Stomach (tissue), 9 donors: ENCODE data around the gene MYO5B. TPM values are rescaled to one million over a fixed set of nuclear protein-coding genes. Genes with fewer than 3 reads are reported as not detected.

Experiments used
- DNase-seq, 2 donors: peaks; one replicate each; pipeline versions ENCODE4 v3.0.0 to v3.0.0-alpha.2; 2013 to 2019
- H3K27ac ChIP-seq, 5 donors: fragments of 200-600 bp in 4 of 5; sonication (generic) in 4 of 5; one replicate each; pipeline ENCODE4 v1.5.1; 2013 to 2019; ENCODE audit warnings: mild to moderate bottlenecking in 1 of 5, moderate library complexity in 1 of 5
- H3K27me3 ChIP-seq, 3 donors: fragments of 200-600 bp; sonication (generic); one replicate each; pipeline ENCODE4 v1.5.1; 2017 to 2019; ENCODE audit warnings: mixed run types in 1 of 3
- H3K36me3 ChIP-seq, 4 donors: fragments of 200-600 bp; sonication (generic); 1 replicate in 3 of 4; 2 replicates in 1 of 4; pipeline ENCODE4 v1.5.1; 2016 to 2019
- H3K4me1 ChIP-seq, 4 donors: fragments of 200-600 bp; sonication (generic); one replicate each; pipeline ENCODE4 v1.5.1; 2016 to 2019
- H3K4me3 ChIP-seq, 4 donors: fragments of 200-600 bp; sonication (generic) in 3 of 4; one replicate each; pipeline ENCODE4 v1.5.1; 2016 to 2019; ENCODE audit warnings: mild to moderate bottlenecking in 1 of 4
- H3K9me3 ChIP-seq, 4 donors: fragments of 200-600 bp; sonication (generic); one replicate each; pipeline ENCODE4 v1.5.1; 2016 to 2019
- CTCF ChIP-seq, 7 experiments: fragments of 450-650 bp in 4 of 7; fragments of 200-600 bp in 3 of 7; sonication (generic) in 3 of 7; IDR thresholded peaks; one replicate each; pipeline ENCODE4 v1.5.1; 2016 to 2019; ENCODE audit warnings: antibody characterized with exemption in 7 of 7, control low read depth in 2 of 7, mild to moderate bottlenecking in 1 of 7
- EP300 ChIP-seq: sonication (generic); formaldehyde crosslinking; IDR thresholded peaks from one replicate; pipeline ENCODE4 v1.6.1; 2017; ENCODE audit warnings: antibody characterized with exemption
- POLR2A ChIP-seq, 4 donors: fragments of 450-650 bp; IDR thresholded peaks; one replicate each; pipeline ENCODE4 v1.6.1; 2016; ENCODE audit warnings: antibody characterized with exemption in 4 of 4, control low read depth in 2 of 4, mild to moderate bottlenecking in 1 of 4, moderate library complexity in 1 of 4
- POLR2AphosphoS5 ChIP-seq, 3 donors: sonication (generic); formaldehyde crosslinking; IDR thresholded peaks; one replicate each; pipeline ENCODE4 v1.6.1; 2016; ENCODE audit warnings: antibody characterized with exemption in 3 of 3
- WGBS, 5 donors: extraction: QIAGEN DNeasy Blood & Tissue Kit in 3 of 5; methylation state at CpG; one replicate each; pipeline versions ENCODE4 v1.1.5 to v1.1.7; 2013 to 2018; 5-methylcytosine and 5-hydroxymethylcytosine counted together
- intact Hi-C: fragments of 100-400 bp; cut with DNase I; formaldehyde crosslinking; loops from one replicate; pipeline ENCODE4 v1.15.1; 2023; ENCODE audit warnings: low total_unique reads
- polyA plus RNA-seq, 3 donors: library from polyadenylated mRNA; stranded (reverse); fragments of 200-250 nt; gene quantifications; one replicate each; pipeline ENCODE4 v1.2.3, GENCODE V29; 2013
- total RNA-seq, 5 donors: library from RNA; depleted of rRNA; stranded (reverse); fragments of >200 nt; gene quantifications; one replicate each; pipeline versions ENCODE4 v1.1.0 to v1.2.3, GENCODE V29; 2014 to 2016
- donor health status: healthy with polysubstance abuse.
- donor health status: Bipolar disorder and iron deficiency.
- donor health status: healthy.

MYO5B gene
- total and polyA plus RNA-seq, 8 donors = 13.6 to 224 (median 33.7) TPM

- TF ChIP-seq POLR2AphosphoS5 (IDR thresholded peaks at IDR 0.05) = no peak
- no peak for TF ChIP-seq EP300
- no peak for TF ChIP-seq CTCF (IDR thresholded peaks at IDR 0.05)
- TF ChIP-seq POLR2A (IDR thresholded peaks at IDR 0.05) = no peak
- DNase-seq = no peak
- no peak overlapping the region for H3K4me3 ChIP-seq
- H3K27ac ChIP-seq = no peak overlapping the region
- H3K36me3 ChIP-seq = no peaks in the 10 kb centered on the region
- peaks cover 0 to 62% (median 3%) of the 10 kb centered on the region in 3 donors for H3K27me3 ChIP-seq
- intact Hi-C loops = no loop called here
- H3K9me3 ChIP-seq = peaks cover 0 to 8% (median 0%) of the 10 kb centered on the region in 4 donors
- peaks cover 0 to 6% (median 0%) of the 10 kb centered on the region in 4 donors for H3K4me1 ChIP-seq
- WGBS, 5 donors = 45 to 74% (median 62%) methylated on average over 1 of the region's 1 CpG
These were observed 6.6 kb upstream of the MYO5B start for GRCh38 chr18:50201476-50202018.

GRCh38 chr18:50199921-50200320 lies 5.0 kb upstream of the MYO5B start:
- Histone ChIP-seq H3K27me3 (peaks cover 0 to 68% (median 3%) of the 10 kb centered on the region in 3 donors), H3K4me1 (peaks cover 0 to 13% (median 6%) of the 10 kb centered on the region in 4 donors), H3K36me3 (no peaks in the 10 kb centered on the region), H3K27ac (no peak overlapping the region), H3K4me3 (no peak overlapping the region), H3K9me3 (peaks cover 0 to 8% (median 0%) of the 10 kb centered on the region in 4 donors)
- DNase-seq = no peak
- intact Hi-C loops = loop anchor here (10.0 kb wide), 1 partner anchor 685 kb away; no protein-coding TSS in a partner anchor
- TF ChIP-seq EP300 (no peak), POLR2AphosphoS5 (IDR thresholded peaks at IDR 0.05) (no peak), CTCF (IDR thresholded peaks at IDR 0.05) (no peak), POLR2A (IDR thresholded peaks at IDR 0.05) (no peak)
- 52 to 100% (median 94%) methylated on average over 1 of the region's 1 CpG for WGBS, 5 donors

- DNase-seq = no peak
- TF ChIP-seq EP300 (no peak), POLR2A (IDR thresholded peaks at IDR 0.05) (no peak), CTCF (IDR thresholded peaks at IDR 0.05) (no peak), POLR2AphosphoS5 (IDR thresholded peaks at IDR 0.05) (no peak)
- Histone ChIP-seq H3K4me1 (peaks cover under 1 to 18% (median 11%) of the 10 kb centered on the region in 4 donors), H3K27me3 (peaks cover 0 to 68% (median 8%) of the 10 kb centered on the region in 3 donors), H3K27ac (no peak overlapping the region), H3K9me3 (peaks cover 0 to 8% (median 0%) of the 10 kb centered on the region in 4 donors), H3K36me3 (no peaks in the 10 kb centered on the region), H3K4me3 (no peak overlapping the region)
- intact Hi-C loops = loop anchor here (10.0 kb wide), 1 partner anchor 685 kb away; no protein-coding TSS in a partner anchor
- WGBS, 5 donors = 65 to 84% (median 77%) methylated on average over 5 of the region's 5 CpGs
These were observed 4.5 kb upstream of the MYO5B start for GRCh38 chr18:50199346-50199855.

GRCh38 chr18:50196261-50196660 lies 1.3 kb upstream of the MYO5B start:
- intact Hi-C loops = loop anchor here (10.0 kb wide), 1 partner anchor 681 kb away; no protein-coding TSS in a partner anchor

More at GRCh38 chr18:50196261-50196660, 1.3 kb upstream of the MYO5B start:
- no peak overlapping the region for H3K4me3 ChIP-seq
- TF ChIP-seq POLR2A (IDR thresholded peaks at IDR 0.05) (no peak), POLR2AphosphoS5 (IDR thresholded peaks at IDR 0.05) (no peak), CTCF (IDR thresholded peaks at IDR 0.05) (no peak), EP300 (no peak)
- H3K27ac ChIP-seq = no peak overlapping the region
- H3K27me3 ChIP-seq = peaks cover 0 to 80% (median 20%) of the 10 kb centered on the region in 3 donors
- no peak for DNase-seq
- H3K9me3 ChIP-seq = peaks cover 0 to 6% (median 0%) of the 10 kb centered on the region in 4 donors
- WGBS, 5 donors = 86 to 95% (median 93%) methylated on average over 3 of the region's 3 CpGs
- H3K36me3 ChIP-seq = no peaks in the 10 kb centered on the region
- peaks cover 13 to 29% (median 26%) of the 10 kb centered on the region in 4 donors for H3K4me1 ChIP-seq
